ENCODE measurements around the gene EPOP. TPM values are rescaled to one million over a fixed set of nuclear protein-coding genes. Genes with fewer than 3 reads are reported as not detected.
A peak's percentile ranks its signal among the peaks of the same experiment; 100 is the strongest.

The EPOP gene
- total RNA-seq, 2 experiments from 2014 or later: 17.6 to 19.2 TPM

GRCh38 chr17:38711792-38712571 is 37.2 kb upstream of the EPOP start:
- intact Hi-C loops (cut with micrococcal nuclease): no loop called here
- Mint-ChIP-seq H3K4me3 (no peak overlapping the region), H3K9me3 (no peaks in the 10 kb centered on the region), H3K27me3 (ENCODE audit: low read depth) (no peaks in the 10 kb centered on the region), H3K36me3 (ENCODE audit: low read depth) (peaks cover 44% of the 10 kb centered on the region), H3K27ac (no peak overlapping the region), H3K4me1 (ENCODE audit: low read depth) (peaks cover 67% of the 10 kb centered on the region)
- CTCF ChIA-PET: no interaction called here
- DNase-seq: no peak

GRCh38 chr17:38710985-38711384 is 36.2 kb upstream of the EPOP start:
- Mint-ChIP-seq H3K36me3 (ENCODE audit: low read depth) (peaks cover 49% of the 10 kb centered on the region), H3K27ac (peak overlapping the region; percentile 19), H3K27me3 (ENCODE audit: low read depth) (no peaks in the 10 kb centered on the region), H3K4me1 (ENCODE audit: low read depth) (peaks cover 68% of the 10 kb centered on the region), H3K9me3 (no peaks in the 10 kb centered on the region), H3K4me3 (no peak overlapping the region)
- no peak for DNase-seq
- intact Hi-C loops (cut with micrococcal nuclease): no loop called here
- CTCF ChIA-PET: interaction anchor here (0.5 to 3.0 kb wide), 5 partner anchors 17 to 396 kb away, joined by 3 to 12 read pairs (median 4); partner anchors contain the start of gene EPOP

GRCh38 chr17:38710604-38710962 is 35.8 kb upstream of the EPOP start:
- no peak for DNase-seq
- Mint-ChIP-seq H3K9me3 (no peaks in the 10 kb centered on the region), H3K27me3 (ENCODE audit: low read depth) (no peaks in the 10 kb centered on the region), H3K4me1 (ENCODE audit: low read depth) (peaks cover 64% of the 10 kb centered on the region), H3K27ac (peak overlapping the region; percentile 50), H3K36me3 (ENCODE audit: low read depth) (peaks cover 47% of the 10 kb centered on the region), H3K4me3 (no peak overlapping the region)
- intact Hi-C loops (cut with micrococcal nuclease): no loop called here
- CTCF ChIA-PET: interaction anchor here (0.5 to 3.0 kb wide), 5 partner anchors 17 to 395 kb away, joined by 3 to 12 read pairs (median 4); partner anchors contain the start of gene EPOP

- intact Hi-C loops (cut with micrococcal nuclease): no loop called here
- Mint-ChIP-seq H3K4me3 (no peak overlapping the region), H3K27ac (peak overlapping the region; percentile 50), H3K27me3 (ENCODE audit: low read depth) (no peaks in the 10 kb centered on the region), H3K36me3 (ENCODE audit: low read depth) (peaks cover 42% of the 10 kb centered on the region), H3K4me1 (ENCODE audit: low read depth) (peaks cover 59% of the 10 kb centered on the region), H3K9me3 (no peaks in the 10 kb centered on the region)
- CTCF ChIA-PET: interaction anchor here (1.2 to 3.0 kb wide), 5 partner anchors 18 to 36 kb away, joined by 3 to 12 read pairs (median 9); partner anchors contain the start of gene EPOP
- no peak for DNase-seq
Observed at GRCh38 chr17:38709864-38710603, 35.3 kb upstream of the EPOP start.

GRCh38 chr17:38709104-38709820 is 34.5 kb upstream of the EPOP start:
- Mint-ChIP-seq H3K9me3 (no peaks in the 10 kb centered on the region), H3K27me3 (ENCODE audit: low read depth) (no peaks in the 10 kb centered on the region), H3K27ac (peak overlapping the region; percentile 50), H3K4me1 (ENCODE audit: low read depth) (peaks cover 52% of the 10 kb centered on the region), H3K36me3 (ENCODE audit: low read depth) (peaks cover 41% of the 10 kb centered on the region), H3K4me3 (no peak overlapping the region)
- CTCF ChIA-PET: interaction anchor here (1.4 to 3.0 kb wide), 4 partner anchors 14 to 33 kb away, joined by 4 to 12 read pairs (median 10); no protein-coding TSS in a partner anchor
- intact Hi-C loops (cut with micrococcal nuclease): no loop called here
- no peak for DNase-seq

GRCh38 chr17:38707678-38708351 is 33.1 kb upstream of the EPOP start:
- Mint-ChIP-seq H3K36me3 (ENCODE audit: low read depth) (peaks cover 38% of the 10 kb centered on the region), H3K27ac (peak overlapping the region; percentile 96), H3K9me3 (no peaks in the 10 kb centered on the region), H3K27me3 (ENCODE audit: low read depth) (no peaks in the 10 kb centered on the region), H3K4me1 (ENCODE audit: low read depth) (peaks cover 46% of the 10 kb centered on the region), H3K4me3 (peak overlapping the region; percentile 100)
- intact Hi-C loops (cut with micrococcal nuclease): no loop called here
- DNase-seq: no peak
- CTCF ChIA-PET: interaction anchor here (1.4 to 2.2 kb wide), 3 partner anchors 13 to 28 kb away, joined by 4 to 9 read pairs (median 9); no protein-coding TSS in a partner anchor

GRCh38 chr17:38706505-38707216 is 31.9 kb upstream of the EPOP start:
- no peaks in the 10 kb centered on the region for H3K9me3 Mint-ChIP-seq
- H3K27me3 Mint-ChIP-seq (ENCODE audit: low read depth): no peaks in the 10 kb centered on the region
- intact Hi-C loops (cut with micrococcal nuclease): loop anchor here (1.0 kb wide), 2 partner anchors 9 to 21 kb away; no protein-coding TSS in a partner anchor
- DNase-seq: peak; percentile 46
- H3K4me1 Mint-ChIP-seq (ENCODE audit: low read depth): peaks cover 44% of the 10 kb centered on the region
- H3K36me3 Mint-ChIP-seq (ENCODE audit: low read depth): peaks cover 40% of the 10 kb centered on the region
- CTCF ChIA-PET: interaction anchor here (0.7 to 1.6 kb wide), 5 partner anchors 12 to 31 kb away, joined by 3 to 9 read pairs (median 4); no protein-coding TSS in a partner anchor
- peak overlapping the region; percentile 96 for H3K27ac Mint-ChIP-seq
- peak overlapping the region; percentile 100 for H3K4me3 Mint-ChIP-seq

GRCh38 chr17:38705803-38706504 is 31.2 kb upstream of the EPOP start:
- H3K4me1 Mint-ChIP-seq (ENCODE audit: low read depth): peaks cover 44% of the 10 kb centered on the region
- H3K27ac Mint-ChIP-seq: peak overlapping the region; percentile 96
- peaks cover 37% of the 10 kb centered on the region for H3K36me3 Mint-ChIP-seq (ENCODE audit: low read depth)
- no peaks in the 10 kb centered on the region for H3K9me3 Mint-ChIP-seq
- CTCF ChIA-PET: interaction anchor here (1.0 to 1.7 kb wide), 7 partner anchors 9 to 31 kb away, joined by 3 to 9 read pairs (median 3); no protein-coding TSS in a partner anchor
- DNase-seq: peak; percentile 39
- peak overlapping the region; percentile 100 for H3K4me3 Mint-ChIP-seq
- H3K27me3 Mint-ChIP-seq (ENCODE audit: low read depth): no peaks in the 10 kb centered on the region
- intact Hi-C loops (cut with micrococcal nuclease): loop anchor here (1.0 kb wide), 2 partner anchors 9 to 21 kb away; no protein-coding TSS in a partner anchor

GRCh38 chr17:38705523-38705802 is 30.7 kb upstream of the EPOP start:
- intact Hi-C loops (cut with micrococcal nuclease): no loop called here
- Mint-ChIP-seq H3K9me3 (no peaks in the 10 kb centered on the region), H3K27ac (peak overlapping the region; percentile 79), H3K27me3 (ENCODE audit: low read depth) (no peaks in the 10 kb centered on the region), H3K4me1 (ENCODE audit: low read depth) (peaks cover 43% of the 10 kb centered on the region), H3K4me3 (peak overlapping the region; percentile 100), H3K36me3 (ENCODE audit: low read depth) (peaks cover 34% of the 10 kb centered on the region)
- no peak for DNase-seq
- CTCF ChIA-PET: interaction anchor here (1.0 to 1.7 kb wide), 4 partner anchors 8 to 30 kb away, joined by 3 to 5 read pairs (median 4); no protein-coding TSS in a partner anchor

GRCh38 chr17:38704606-38705522 is 30.1 kb upstream of the EPOP start, which contains the start of gene MLLT6:
Gene MLLT6, plus strand, starts transcription at chr17:38705273. Its CDS starts 360 bp downstream, at chr17:38705633.
- peaks cover 43% of the 10 kb centered on the region for H3K4me1 Mint-ChIP-seq (ENCODE audit: low read depth)
- no peaks in the 10 kb centered on the region for H3K9me3 Mint-ChIP-seq
- DNase-seq: peak; percentile 72
- peak within 1 kb of the TSS; percentile 100 for H3K4me3 Mint-ChIP-seq
- peak within 1 kb of the TSS; percentile 100 for H3K27ac Mint-ChIP-seq
- intact Hi-C loops (cut with micrococcal nuclease): loop anchor here (5.0 kb wide), 1 partner anchor 1067 kb away; no protein-coding TSS in a partner anchor
- CTCF ChIA-PET: interaction anchor here (1.0 to 1.7 kb wide), 5 partner anchors 8 to 30 kb away, joined by 3 to 7 read pairs (median 5); no protein-coding TSS in a partner anchor
- H3K27me3 Mint-ChIP-seq (ENCODE audit: low read depth): no peaks in the 10 kb centered on the region
- H3K36me3 Mint-ChIP-seq (ENCODE audit: low read depth): peaks cover 33% of the 10 kb centered on the region

Data from activated naive CD4-positive, alpha-beta T cell treated with anti-CD3 and anti-CD28 coated beads for 36 hours (primary cell).